NCI-H1048 (cell line): ENCODE results near the gene KRT5.
"Not testable (repeated sequence)": the region's sequence is repeated elsewhere in the genome, so short reads cannot be mapped to it uniquely, and the experiment has no call there.

ENCODE experiments used
- DNase-seq: peaks from one replicate; lab custom pipeline; 2025; lab: John Stamatoyannopoulos, UW

Gene KRT5

GRCh38 chr12:52521175-52521567 is 977 bp upstream of the KRT5 start:
- DNase-seq = no peak

GRCh38 chr12:52519387-52519703 is 849 bp downstream of the KRT5 start:
- no peak for DNase-seq

GRCh38 chr12:52518574-52519386 is 1.4 kb downstream of the KRT5 start:
- no peak for DNase-seq

- DNase-seq = no peak
Observed at GRCh38 chr12:52517888-52518287, 2.3 kb downstream of the KRT5 start.

- no peak for DNase-seq
Observed at GRCh38 chr12:52517005-52517835, 3.0 kb downstream of the KRT5 start.

GRCh38 chr12:52515927-52516831 is 4.0 kb downstream of the KRT5 start:
- no peak for DNase-seq

GRCh38 chr12:52515319-52515646 is 4.9 kb downstream of the KRT5 start:
- DNase-seq = no peak

GRCh38 chr12:52514471-52515318 is 5.5 kb downstream of the KRT5 start:
- no peak for DNase-seq

GRCh38 chr12:52513736-52514135 is 6.5 kb downstream of the KRT5 start:
- no peak for DNase-seq

- DNase-seq = no peak
Observed at GRCh38 chr12:52508211-52508610, 12.0 kb downstream of the KRT5 start.

- DNase-seq = no peak
Observed at GRCh38 chr12:52506858-52507715, 13.1 kb downstream of the KRT5 start.

- no peak for DNase-seq
Observed at GRCh38 chr12:52502877-52503276, 17.3 kb downstream of the KRT5 start.

GRCh38 chr12:52501490-52501889 is 18.7 kb downstream of the KRT5 start:
- no peak for DNase-seq

GRCh38 chr12:52500574-52500973 is 19.6 kb downstream of the KRT5 start:
- not testable (repeated sequence) for DNase-seq

GRCh38 chr12:52499806-52500560 is 20.2 kb downstream of the KRT5 start:
- DNase-seq = no peak

GRCh38 chr12:52498946-52499345 is 21.2 kb downstream of the KRT5 start:
- no peak for DNase-seq

- DNase-seq = no peak
Observed at GRCh38 chr12:52497975-52498374, 22.2 kb downstream of the KRT5 start.

- DNase-seq = no peak
Observed at GRCh38 chr12:52496590-52497071, 23.6 kb downstream of the KRT5 start.

GRCh38 chr12:52496054-52496453 is 24.1 kb downstream of the KRT5 start:
- no peak for DNase-seq

- DNase-seq = no peak
Observed at GRCh38 chr12:52495389-52495788, 24.8 kb downstream of the KRT5 start.
